Natural killer cell (primary cell): ENCODE results near the gene LBHD2. TPM values are rescaled to one million over a fixed set of nuclear protein-coding genes. Genes with fewer than 3 reads are reported as not detected.
A peak's percentile ranks its signal among the peaks of the same experiment; 100 is the strongest.

Experiments
- ATAC-seq, 3 donors: fragments of 150-1000 bp in 2 of 3; fragments of 200-7000 bp in 1 of 3; cut with Tn5 transposase; 1 replicate in 1 of 3; 2 replicates in 2 of 3; pipeline ENCODE4 v1.10.0; 2021; ENCODE audit warnings: mild to moderate bottlenecking in 2 of 3, moderate library complexity in 2 of 3
- DNase-seq, 2 donors: peaks; one replicate each; pipeline versions ENCODE4 v3.0.0 to v3.0.0-alpha.2; 2013 to 2021; ENCODE audit warnings: mixed read lengths in 1 of 2
- H3K27ac ChIP-seq: one replicate; pipeline ENCODE4 v1.5.1; 2013; ENCODE audit warnings: mild to moderate bottlenecking, low read length
- H3K27me3 ChIP-seq: one replicate; pipeline ENCODE4 v1.6.1; 2013; ENCODE audit warnings: low read length; ENCODE audit not compliant: control insufficient read depth, insufficient read depth
- H3K36me3 ChIP-seq: one replicate; pipeline ENCODE4 v1.6.1; 2013; ENCODE audit warnings: low read length; ENCODE audit not compliant: control insufficient read depth, insufficient read depth
- H3K4me1 ChIP-seq: one replicate; pipeline ENCODE4 v1.6.1; 2013; ENCODE audit warnings: low read length; ENCODE audit not compliant: control insufficient read depth, insufficient read depth
- H3K4me3 ChIP-seq: one replicate; pipeline ENCODE4 v1.5.1; 2013; ENCODE audit warnings: low read length
- H3K9me3 ChIP-seq: one replicate; pipeline ENCODE4 v1.6.1; 2013; ENCODE audit warnings: low read length; ENCODE audit not compliant: control insufficient read depth, insufficient read depth
- H3K27ac Mint-ChIP-seq, 2 donors: one replicate each; pipeline ENCODE4 v1.8.0; 2022; ENCODE audit warnings: mild to moderate bottlenecking in 2 of 2, mixed read lengths in 2 of 2, moderate library complexity in 1 of 2
- H3K27me3 Mint-ChIP-seq, 2 donors: one replicate each; pipeline ENCODE4 v1.8.0; 2022; ENCODE audit warnings: low read depth in 2 of 2, mixed read lengths in 2 of 2
- H3K36me3 Mint-ChIP-seq: one replicate; pipeline ENCODE4 v1.8.0; 2022; ENCODE audit warnings: mixed read lengths
- H3K4me1 Mint-ChIP-seq, 2 donors: one replicate each; pipeline ENCODE4 v1.8.0; 2022; ENCODE audit warnings: mixed read lengths in 2 of 2
- H3K4me3 Mint-ChIP-seq: one replicate; pipeline ENCODE4 v1.8.0; 2022; ENCODE audit warnings: mild to moderate bottlenecking, moderate library complexity, mixed read lengths
- H3K9me3 Mint-ChIP-seq, 2 donors: one replicate each; pipeline ENCODE4 v1.8.0; 2022; ENCODE audit warnings: mixed read lengths in 2 of 2
- CTCF ChIP-seq: fragments of 200-600 bp; IDR thresholded peaks from one replicate; pipeline ENCODE4 v1.8.0; 2022; ENCODE audit warnings: antibody characterized with exemption
- WGBS: methylation state at CpG from one replicate; pipeline ENCODE4 v1.1.7; 2013; ENCODE audit warnings: missing lambda C conversion rate; ENCODE audit not compliant: insufficient coverage; 5-methylcytosine and 5-hydroxymethylcytosine counted together
- intact Hi-C: fragments of 100-400 bp; cut with micrococcal nuclease; formaldehyde crosslinking; loops from one replicate; pipeline ENCODE4 v1.14.2; 2022
- total RNA-seq, 4 donors: library from RNA; stranded (reverse); fragments of 120-200 nt in 1 of 4; gene quantifications; one replicate each; pipeline versions ENCODE4 v1.2.3 to v1.2.4, GENCODE V29; 2013 to 2022

LBHD2 gene
- total RNA-seq, 3 donors from 2014 or later (not counting 1 experiment from before 2014, with no cell fraction given) = not detected

DNA sequence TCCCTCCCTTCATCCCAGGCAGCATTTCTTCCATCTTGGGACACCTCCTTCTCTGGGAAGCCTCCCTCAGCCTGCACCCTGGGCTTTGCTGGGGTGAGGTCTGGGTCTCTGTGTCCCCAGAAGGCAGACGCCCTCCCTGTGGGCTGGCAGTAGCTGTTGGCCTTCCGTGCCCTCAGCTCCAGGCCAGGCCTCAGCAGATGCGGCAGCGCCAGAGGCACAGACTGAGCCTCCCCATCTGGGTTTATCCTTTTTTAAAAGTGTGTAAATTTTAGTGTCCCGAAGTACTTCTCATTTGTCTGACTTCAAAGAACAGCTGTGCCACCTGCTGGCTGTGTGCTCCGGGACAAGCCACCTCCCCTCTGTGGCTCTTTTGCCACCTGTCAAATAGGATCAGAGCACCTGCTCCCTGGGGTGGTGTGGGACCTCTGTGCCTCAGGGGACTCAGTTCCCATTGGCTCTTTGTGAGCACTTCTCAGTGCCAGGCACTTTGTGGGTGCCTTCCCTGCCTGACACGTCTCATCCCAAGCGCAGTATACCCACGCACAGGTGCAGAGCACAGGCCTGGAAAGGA is 21.7 kb downstream of the LBHD2 start:
- Mint-ChIP-seq H3K4me3 (no peak overlapping the region), H3K4me1 (peaks cover 6 to 7% of the 10 kb centered on the region in 2 donors), H3K27me3 (peaks cover 11 to 26% of the 10 kb centered on the region in 2 donors), H3K36me3 (no peaks in the 10 kb centered on the region), H3K9me3 (no peaks in the 10 kb centered on the region), H3K27ac (no peak overlapping the region)
- TF ChIP-seq CTCF = no peak
- DNase-seq = peak in 1 of 2 donors; percentile 42
- Histone ChIP-seq H3K27me3 (peaks cover 14% of the 10 kb centered on the region), H3K9me3 (no peaks in the 10 kb centered on the region), H3K36me3 (no peaks in the 10 kb centered on the region), H3K27ac (no peak overlapping the region), H3K4me3 (no peak overlapping the region), H3K4me1 (peaks cover 21% of the 10 kb centered on the region)
- intact Hi-C loops = loop anchor here (2.0 kb wide), 1 partner anchor 187 kb away; no protein-coding TSS in a partner anchor
- 36% methylated on average over 9 of the region's 9 CpGs for WGBS
- no peak for ATAC-seq

GRCh38 chr14:103107455-103107854 is 23.4 kb downstream of the LBHD2 start:
- no peaks in the 10 kb centered on the region for H3K9me3 Mint-ChIP-seq
- H3K4me3 ChIP-seq = no peak overlapping the region
- H3K27ac ChIP-seq = no peak overlapping the region
- peaks cover 14% of the 10 kb centered on the region for H3K27me3 ChIP-seq
- no peaks in the 10 kb centered on the region for H3K9me3 ChIP-seq
- TF ChIP-seq CTCF = no peak
- peaks cover 11 to 20% of the 10 kb centered on the region in 2 donors for H3K27me3 Mint-ChIP-seq
- ATAC-seq (no peak), DNase-seq (no peak)
- no peak overlapping the region for H3K27ac Mint-ChIP-seq
- peaks cover 27% of the 10 kb centered on the region for H3K4me1 ChIP-seq
- H3K4me1 Mint-ChIP-seq = peaks cover 6 to 7% of the 10 kb centered on the region in 2 donors
- intact Hi-C loops = no loop called here
- H3K36me3 Mint-ChIP-seq = no peaks in the 10 kb centered on the region
- WGBS = 94% methylated on average over 23 of the region's 23 CpGs
- H3K4me3 Mint-ChIP-seq = no peak overlapping the region
- H3K36me3 ChIP-seq = no peaks in the 10 kb centered on the region

GRCh38 chr14:103107941-103108748 is 24.1 kb downstream of the LBHD2 start:
- no peak overlapping the region for H3K4me3 Mint-ChIP-seq
- intact Hi-C loops = no loop called here
- no peaks in the 10 kb centered on the region for H3K36me3 ChIP-seq
- ATAC-seq = no peak
- peaks cover 6 to 7% of the 10 kb centered on the region in 2 donors for H3K4me1 Mint-ChIP-seq
- H3K27ac Mint-ChIP-seq = no peak overlapping the region
- TF ChIP-seq CTCF = no peak
- H3K9me3 Mint-ChIP-seq = no peaks in the 10 kb centered on the region
- H3K27me3 ChIP-seq = peaks cover 12% of the 10 kb centered on the region
- no peak for DNase-seq
- 92% methylated on average over 27 of the region's 28 CpGs for WGBS
- no peak overlapping the region for H3K27ac ChIP-seq
- peaks cover 33% of the 10 kb centered on the region for H3K4me1 ChIP-seq
- H3K27me3 Mint-ChIP-seq = peaks cover 11 to 15% of the 10 kb centered on the region in 2 donors
- no peak overlapping the region for H3K4me3 ChIP-seq
- no peaks in the 10 kb centered on the region for H3K36me3 Mint-ChIP-seq
- H3K9me3 ChIP-seq = no peaks in the 10 kb centered on the region
